HT-29 (cell line): ENCODE data around the gene JMJD8. TPM values are rescaled to one million over a fixed set of nuclear protein-coding genes. Genes with fewer than 3 reads are reported as not detected.

Source experiments
- DNase-seq: peaks from one replicate; pipeline ENCODE4 v3.0.0-alpha.2; 2015; ENCODE audit warnings: low spot score
- total RNA-seq: library from RNA; depleted of rRNA; stranded (reverse); fragments of >200 nt; shearing (Covaris generic); gene quantifications from 2 replicates; pipeline ENCODE4 v1.2.3, GENCODE V29; 2014; rRNA removed

The JMJD8 gene, protein sequence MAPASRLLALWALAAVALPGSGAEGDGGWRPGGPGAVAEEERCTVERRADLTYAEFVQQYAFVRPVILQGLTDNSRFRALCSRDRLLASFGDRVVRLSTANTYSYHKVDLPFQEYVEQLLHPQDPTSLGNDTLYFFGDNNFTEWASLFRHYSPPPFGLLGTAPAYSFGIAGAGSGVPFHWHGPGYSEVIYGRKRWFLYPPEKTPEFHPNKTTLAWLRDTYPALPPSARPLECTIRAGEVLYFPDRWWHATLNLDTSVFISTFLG
- total RNA-seq = 154 and 176 TPM in 2 replicates

DNA sequence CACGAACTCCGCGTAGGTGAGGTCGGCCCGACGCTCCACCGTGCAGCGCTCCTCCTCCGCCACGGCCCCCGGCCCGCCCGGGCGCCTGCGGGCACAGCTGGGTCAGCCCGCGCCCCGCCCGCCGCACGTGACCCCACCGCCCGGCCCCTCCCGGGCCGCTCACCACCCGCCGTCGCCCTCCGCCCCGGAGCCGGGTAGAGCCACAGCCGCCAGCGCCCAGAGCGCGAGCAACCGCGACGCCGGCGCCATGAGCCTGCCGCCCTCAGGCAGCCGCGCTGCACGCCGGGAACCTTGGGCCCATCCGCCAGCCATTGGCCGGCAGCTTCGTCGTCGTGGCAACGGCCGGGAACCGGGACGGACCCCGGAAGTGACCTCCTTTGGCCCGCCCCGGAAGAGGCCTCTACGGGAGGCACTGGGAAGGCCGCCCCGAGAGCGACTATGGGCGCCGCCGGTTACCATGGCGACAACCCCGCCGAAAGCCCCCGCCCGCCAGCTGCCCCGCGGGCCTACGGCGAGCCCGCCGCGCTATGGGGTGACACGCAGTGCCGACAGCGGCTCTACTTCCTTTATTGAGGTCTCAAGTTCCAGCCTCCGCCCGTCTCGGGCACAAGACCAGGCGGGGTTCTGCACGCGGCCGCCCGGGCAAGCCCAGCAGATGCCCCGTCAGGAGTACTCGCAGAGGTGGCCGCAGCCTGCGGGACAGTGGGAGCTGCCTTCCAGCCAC is at the start of gene JMJD8:
TSS of gene JMJD8 (minus strand) at position 264 of the 724 bp plus-strand sequence. CDS start at position 249, 15 bp downstream.
- peak; percentile 94 for DNase-seq

DNA sequence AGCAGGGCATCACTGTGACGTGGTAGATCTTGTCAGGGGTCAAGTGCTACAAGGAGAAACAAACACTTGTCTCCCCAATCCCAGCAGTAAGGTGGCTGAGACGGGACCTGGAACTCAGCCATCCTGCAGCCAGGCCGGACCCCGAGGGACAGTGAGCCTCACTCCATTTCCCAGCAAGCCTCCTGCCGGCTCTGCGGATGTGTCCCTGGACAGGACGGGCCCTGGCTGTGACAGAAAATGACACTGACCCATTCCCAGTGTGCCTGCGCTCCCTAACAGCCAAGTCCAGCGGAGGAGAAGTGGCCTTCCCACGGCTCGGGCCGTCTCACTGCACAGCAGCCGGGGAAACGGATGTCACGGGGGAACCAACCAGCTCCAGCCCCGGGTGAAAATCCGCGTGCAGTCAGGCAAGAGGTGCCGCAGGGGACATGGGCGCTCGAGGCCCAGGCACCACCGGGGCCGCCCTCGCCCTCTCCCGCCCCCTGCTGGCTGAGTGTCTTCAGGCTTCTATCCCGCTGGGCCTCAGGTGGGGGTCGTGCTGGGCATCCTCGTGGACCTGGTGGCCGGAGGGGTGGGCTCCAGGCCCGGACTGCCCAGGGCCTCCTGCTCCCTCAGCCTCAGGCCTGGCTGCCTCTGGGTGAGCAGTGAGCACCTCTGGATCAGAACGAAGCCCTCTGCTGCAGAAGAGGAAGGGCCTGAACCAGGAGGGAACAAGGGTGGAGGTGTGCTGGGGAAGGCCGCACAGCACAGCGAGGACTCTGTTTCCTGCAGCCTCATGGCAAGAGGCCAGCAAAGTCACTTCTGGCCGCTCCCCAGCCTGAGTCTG is 49.5 kb upstream of the JMJD8 start:
- no peak for DNase-seq

DNA sequence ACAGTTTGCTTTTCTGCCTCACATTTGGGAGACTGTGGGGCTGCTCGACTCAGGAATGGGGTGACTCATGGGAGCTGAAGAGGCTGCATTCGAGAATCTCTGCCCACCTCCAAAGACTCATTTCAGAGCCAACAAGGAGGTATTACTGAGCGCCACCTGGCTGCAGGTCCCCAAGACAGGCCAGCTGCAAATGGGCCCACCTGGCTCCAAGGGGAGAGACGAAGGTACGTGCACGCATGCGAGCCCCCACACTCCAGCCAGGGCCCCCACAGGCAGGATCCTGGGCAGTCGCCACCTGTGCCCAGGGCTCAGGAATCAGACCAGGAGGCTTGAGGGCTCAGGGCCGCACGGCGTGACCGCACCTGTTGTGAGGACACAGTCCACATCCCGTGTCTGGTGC is 48.8 kb upstream of the JMJD8 start:
- no peak for DNase-seq

DNA sequence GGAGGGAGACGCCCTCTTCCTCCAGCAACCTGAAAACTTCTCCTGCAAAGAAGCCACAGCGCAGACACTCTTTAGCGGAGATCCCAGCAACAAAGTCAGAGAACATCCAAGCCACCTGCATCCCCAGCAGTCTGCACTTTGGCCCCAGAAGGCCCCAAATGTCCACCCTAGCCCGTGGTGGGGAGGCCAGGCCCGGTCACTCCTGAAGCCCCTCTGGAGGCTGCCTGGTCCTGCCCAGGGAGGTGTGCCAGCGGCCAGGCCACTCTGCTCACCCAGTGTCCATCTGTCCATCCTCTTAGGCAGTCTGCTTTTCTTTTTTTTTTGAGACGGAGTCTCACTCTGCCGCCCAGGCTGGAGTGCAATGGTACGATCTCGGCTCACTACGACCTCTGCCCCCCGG is 48.2 kb upstream of the JMJD8 start:
- DNase-seq = no peak

DNA sequence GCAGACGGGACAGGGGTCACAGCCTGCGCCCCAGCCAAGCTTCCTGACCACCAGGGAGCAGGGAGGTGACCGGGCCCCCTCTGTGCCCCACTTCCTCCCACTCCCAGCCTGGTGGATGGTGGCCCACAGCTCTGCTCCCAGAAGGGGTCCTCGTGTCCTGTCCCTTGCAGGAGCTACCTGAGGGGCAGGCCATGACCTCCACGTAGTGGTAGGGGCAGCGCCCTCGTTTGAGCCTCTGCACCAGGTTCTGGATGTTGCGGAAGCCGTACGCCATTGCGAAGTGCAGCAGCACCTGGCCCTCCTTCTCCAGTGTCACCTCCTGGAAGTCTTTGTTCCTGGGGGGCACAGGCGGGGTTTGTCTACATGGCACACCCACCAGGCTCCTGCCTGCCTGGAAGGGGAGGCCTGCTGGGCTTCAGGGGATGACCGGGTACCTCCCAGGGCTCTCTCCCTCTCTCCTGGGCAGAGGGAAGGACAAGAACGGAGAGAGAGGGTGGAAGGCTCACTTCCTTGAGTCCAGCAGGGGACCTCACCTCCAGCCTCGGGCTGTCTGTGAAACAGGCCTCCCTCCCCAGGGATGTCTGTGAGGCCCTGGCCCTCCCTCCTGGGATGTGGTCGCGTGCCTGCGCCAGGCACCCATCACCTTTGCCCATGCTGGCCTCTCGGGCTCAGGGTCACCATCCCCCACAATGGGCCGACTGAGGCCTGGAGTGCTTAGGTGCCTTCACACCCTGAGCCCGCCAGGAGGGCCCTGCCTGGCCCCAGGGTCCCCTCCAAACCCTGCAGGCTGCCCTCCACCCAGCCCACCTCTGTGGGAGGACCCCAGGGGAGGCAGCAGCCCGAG is 46.8 kb upstream of the JMJD8 start:
- DNase-seq = no peak

DNA sequence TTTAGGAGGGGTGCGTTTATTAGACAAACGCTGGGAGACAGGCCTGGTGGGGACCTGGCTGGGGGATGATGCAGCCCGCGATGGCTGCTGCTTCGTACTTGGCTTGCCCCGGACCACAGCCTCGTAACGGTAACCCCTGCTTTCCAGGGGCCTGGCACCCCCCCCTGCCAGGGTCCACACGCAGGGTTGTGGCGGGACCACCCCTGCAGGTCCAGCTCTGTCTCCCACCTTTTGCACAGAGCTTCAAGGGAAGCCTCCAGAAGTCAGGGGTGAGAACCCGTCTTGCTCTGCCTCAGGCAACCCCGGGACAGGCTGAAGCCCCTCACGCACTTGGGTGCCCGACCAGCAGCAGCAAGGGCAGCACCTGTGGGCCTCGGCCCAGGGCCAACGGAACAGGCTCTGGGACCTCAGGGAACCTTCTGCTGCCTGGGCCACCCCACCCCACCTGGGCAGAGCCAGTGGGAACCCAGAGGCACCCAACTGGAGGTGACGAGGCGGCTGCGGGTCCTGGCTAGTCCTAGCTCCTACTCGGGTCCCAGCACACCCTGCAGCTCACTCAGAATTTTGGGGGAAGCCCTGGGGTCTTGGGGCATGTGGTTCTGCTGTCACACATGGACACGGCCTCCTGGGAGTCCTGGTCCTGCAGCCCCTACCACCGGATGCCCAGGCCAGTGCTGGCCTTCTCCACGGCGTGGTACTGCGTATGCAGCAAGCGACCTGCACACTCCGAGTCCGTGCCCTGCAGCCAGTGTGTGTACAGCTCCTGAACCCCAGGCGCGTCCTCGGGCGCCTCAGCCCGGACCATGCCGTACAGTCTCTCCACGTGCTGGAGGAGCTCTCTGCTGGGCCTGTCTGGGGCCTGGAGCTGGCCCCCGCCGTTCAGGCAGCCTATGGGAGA is 45.9 kb upstream of the JMJD8 start:
- DNase-seq = no peak

DNA sequence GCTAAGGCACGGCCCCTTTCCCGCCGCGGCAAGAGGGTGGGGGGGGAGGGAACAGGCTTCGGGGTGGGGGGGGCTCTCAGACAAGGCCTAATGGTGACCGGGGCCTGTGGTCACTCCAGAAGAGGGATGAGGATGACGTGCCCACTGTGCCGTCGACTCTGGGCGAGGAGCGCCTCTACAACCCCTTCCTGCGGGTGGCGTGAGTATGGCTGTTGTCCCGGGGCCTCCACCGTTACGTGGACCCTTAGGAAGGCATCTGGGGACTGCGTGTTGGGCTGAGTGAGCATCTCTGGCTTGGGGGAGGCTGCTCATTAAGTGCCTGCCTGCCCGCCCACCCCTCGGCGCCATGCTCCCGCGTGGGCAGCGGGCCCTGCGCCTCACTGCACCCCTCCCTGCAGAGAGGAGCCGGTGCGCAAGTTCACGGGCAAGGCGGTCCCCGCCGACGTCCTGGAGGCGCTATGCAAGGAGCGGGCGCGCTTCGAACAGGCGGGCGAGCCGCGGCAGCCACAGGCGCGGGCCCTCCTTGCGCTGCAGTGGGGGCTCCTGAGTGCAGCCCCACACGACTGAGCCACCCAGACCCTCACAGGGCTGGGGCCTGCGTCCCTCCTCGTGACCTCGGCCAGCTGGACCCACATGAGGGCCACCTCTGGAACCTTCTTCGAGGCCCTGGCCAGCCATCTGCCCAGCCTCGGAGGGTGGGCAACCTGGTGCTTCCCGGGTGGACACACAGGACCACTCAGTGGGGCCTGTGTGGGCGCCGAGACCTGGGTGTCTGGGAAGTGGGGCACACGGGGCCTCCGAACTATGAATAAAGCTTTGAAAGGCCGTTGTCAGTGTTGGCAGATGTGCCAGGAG is 45.0 kb upstream of the JMJD8 start:
- DNase-seq = no peak

DNA sequence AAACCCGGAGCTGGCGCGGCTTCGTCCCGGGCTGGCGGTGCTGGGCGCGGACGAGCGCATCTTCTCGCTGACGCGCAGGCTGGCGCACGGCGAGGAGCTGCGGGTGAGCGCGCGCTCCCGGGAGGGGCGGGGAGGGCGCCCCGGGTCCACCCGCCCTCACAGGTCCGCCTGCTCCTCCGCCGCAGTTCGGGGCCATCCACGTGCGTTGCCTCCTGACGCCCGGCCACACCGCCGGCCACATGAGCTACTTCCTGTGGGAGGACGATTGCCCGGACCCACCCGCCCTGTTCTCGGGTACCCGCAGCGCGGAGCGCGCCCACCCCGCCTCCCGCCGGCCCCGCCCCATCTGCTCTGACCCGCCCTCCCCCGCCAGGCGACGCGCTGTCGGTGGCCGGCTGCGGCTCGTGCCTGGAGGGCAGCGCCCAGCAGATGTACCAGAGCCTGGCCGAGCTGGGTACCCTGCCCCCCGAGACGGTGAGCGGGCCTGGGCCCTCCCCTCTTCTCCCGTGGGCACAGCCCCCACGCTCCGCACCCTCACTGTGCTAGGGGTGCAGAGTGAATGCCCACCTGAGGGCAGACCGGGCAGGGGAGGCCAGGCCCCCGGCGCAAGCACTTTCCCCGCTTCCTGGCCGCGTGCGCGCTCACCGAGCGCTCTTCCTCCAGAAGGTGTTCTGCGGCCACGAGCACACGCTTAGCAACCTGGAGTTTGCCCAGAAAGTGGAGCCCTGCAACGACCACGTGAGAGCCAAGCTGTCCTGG is 44.2 kb upstream of the JMJD8 start:
- peak; percentile 82 for DNase-seq

DNA sequence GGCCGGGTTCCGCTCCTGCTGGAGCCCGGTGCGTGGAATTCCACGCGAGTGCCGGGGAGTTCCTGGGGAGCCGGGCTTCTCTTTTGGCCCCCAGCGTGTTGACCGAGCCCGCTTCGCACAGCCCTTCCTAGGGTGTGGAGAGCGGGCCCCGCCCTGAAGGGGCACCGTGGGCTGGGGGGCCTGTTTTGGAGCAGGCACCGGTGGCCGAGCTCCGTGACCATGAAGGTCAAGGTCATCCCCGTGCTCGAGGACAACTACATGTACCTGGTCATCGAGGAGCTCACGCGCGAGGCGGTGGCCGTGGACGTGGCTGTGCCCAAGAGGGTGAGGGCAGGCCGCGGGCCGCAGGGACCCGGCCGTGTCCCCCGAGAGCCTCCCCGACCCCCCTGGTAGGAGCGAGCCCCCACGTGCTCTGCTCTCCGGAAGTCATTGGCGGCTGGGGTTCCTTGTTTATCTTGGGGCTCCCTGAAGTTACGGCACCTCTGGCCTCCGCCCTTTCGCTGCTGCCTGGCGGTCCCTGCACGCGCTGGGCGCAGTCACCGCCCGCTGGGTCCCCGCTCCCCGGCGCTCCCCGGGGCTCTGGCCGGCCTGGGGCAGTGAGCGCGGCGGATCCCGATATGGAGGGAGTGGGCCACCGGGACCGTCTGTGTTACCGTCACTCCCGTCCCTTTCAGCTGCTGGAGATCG is 43.3 kb upstream of the JMJD8 start:
- peak; percentile 28 for DNase-seq

DNA sequence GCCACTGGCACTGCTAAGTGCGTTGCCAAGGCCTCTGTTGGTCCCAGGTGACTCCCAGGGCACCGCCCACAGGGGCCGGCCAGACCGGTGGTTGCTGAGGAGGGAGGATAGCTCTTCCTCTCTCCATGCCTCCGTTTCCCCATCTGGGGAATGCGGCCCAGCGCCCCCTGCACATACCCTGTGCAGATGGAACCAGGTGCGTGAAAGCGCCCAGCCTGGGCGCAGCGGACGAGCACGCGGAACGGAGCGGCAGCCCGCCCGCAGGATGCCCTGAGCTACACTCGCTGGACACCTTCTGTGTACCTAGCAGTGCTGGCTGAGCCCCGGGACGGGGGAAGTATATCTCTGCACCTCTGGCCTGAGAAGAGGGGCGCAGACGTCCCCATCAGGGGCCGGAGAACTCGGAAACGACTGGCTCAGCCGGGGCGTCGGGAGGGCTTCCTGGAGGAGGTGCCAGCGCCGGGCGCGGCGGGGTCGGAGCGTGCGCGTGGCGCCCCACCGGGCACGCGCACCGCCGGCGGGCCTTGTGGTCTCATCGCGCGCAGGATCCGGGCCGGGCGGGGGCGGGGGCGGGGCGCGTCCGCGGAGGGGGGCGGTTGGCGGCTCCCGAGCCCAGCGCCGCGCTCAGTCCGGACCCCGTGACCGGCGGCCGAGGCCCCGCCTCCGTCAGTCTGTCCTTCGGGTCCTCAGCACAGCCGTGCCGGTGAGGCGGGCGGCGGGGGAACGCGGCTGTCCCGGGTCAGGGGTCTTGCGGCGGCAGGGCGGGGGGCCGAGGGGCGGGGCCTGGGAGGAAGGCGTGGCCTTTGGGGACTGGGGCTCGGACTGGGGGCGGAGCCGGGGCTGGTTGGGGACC is 42.5 kb upstream of the JMJD8 start, which contains the start of the genes CCDC78 and HAGHL:
TSS of gene CCDC78 (minus strand) at position 6 of the 853 bp plus-strand sequence. CDS start 76 bp downstream, outside the sequence.
TSS of gene HAGHL (plus strand) at position 669 of the 853 bp plus-strand sequence. CDS start 404 bp downstream, outside the sequence.
- DNase-seq = peak; percentile 65

DNA sequence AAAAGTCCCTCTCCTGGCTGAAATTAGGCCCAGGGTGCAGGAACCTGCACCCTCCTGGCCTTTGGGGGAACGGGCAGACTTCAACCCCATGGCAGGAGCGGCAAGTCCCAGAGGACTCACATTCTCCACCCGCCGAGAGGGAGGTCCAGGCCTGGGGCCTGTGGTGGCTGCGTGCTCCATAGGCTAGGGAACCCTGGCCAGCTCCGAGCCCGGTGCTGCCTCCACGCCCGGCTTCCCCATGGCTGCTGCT is 42.0 kb upstream of the JMJD8 start:
- no peak for DNase-seq

DNA sequence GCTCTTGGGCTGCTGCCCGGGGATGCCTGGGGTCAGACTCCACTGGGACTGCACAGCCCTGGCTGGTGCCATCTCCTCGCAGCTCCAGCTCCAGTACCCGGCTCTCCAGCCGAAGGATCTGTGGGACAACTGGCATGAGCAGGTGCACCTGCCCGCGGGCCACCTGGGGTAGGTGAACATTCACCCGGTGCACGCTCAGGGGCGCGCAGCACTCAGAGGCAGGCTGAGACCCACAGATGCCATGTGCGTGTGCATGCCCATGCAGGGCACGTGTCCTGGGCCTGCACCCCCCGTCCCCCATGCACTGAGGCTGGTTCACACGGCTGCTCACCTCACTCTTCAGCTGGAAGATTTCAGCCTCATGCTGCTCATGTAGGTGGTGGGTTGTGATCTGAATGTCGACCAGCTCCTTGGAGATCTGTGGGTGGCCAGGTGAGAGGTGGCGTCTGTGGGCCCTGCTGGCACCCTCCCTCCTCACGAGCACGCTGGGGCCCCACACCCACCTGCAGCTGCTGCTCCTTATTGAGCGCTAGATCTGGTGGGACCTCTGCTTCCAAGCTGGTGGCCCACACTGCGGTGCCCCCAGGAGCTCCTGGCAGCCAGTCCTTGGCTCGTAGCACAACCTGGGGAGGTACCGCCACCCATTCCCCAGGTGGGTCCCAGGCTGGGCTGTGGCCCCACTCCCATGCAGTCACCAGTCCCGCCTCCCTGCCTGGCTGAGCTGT is 41.5 kb upstream of the JMJD8 start:
- peak; percentile 1 for DNase-seq

DNA sequence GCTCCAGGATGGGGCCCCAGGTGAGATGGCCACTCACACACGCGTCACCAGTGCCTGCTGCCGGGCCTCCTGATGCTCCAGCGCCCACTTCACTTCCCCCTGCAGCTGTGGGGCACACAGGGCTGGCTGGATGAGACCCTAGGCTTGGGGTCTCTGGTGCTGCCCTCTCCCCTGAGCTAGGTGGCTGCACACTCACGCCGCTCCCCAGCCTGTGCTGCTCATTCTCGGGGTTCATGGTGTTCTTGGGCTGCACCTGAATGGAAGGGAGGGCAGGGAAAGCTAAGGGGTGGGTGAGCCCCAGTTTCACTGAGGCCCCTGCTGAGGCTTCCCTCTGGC is 40.9 kb upstream of the JMJD8 start:
- no peak for DNase-seq

DNA sequence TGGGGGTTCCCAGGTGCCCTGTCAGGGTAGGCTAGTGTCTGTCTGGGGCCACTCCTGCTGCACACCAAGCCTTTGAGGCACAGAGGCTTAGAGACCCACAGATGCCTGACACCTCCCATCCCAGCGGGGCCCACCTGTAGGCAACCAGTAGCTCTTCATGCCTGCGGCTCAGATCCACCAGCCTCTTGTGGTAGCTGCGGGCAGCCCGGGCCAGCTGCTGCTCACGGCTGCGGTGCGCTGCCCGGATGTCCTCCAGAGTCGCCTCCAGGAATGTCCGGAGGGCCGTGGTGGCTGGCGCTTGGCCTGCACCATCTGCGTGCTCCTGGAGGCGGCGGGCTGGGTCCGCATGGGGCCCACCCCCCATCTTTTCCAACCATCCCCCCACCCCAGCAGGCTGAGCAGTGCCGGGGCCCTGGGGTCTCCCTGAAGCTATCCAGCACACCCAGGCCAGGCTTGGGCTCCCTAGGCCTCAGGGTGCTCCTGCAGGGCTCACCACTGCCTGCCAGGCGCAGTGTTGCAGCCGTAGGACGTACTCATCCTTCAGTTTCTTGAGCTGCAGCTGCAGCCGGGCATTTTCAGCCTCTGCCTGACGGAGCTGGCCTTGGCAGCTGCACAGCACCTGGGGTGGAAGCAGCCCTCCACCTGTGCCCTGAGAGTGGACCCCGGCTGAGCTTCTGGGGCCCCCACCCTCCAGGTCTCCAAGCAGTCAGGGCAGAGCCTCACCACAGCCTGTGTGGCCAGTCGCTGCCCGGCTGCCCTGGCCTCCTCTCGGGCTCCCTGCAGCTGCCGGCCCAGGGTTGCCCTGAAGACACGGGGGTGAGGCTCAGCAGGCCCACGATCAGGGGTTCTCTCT is 40.3 kb upstream of the JMJD8 start:
- DNase-seq = peak; percentile 1

DNA sequence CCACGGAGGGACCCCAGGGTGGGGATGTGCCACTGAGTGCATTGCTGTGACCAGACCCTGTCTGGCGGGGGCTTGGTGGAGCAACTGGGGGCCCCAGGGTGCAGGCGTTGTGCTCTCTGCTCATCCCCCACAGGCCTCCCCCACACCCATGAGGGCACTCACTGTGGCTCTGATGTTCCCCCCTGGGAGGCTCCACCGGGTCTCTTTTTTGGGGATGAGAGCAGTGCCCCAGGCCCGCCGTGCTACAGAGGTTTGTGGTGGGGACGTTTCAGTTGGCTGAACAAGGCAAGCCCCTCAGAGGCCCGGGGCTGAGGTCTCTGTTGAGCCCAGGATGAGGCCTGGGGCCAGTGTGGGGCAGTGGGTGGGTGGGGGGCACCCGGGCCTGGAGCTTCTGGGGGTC is 39.6 kb upstream of the JMJD8 start:
- DNase-seq = no peak
